IPS-11a (cell line): Measurements from ENCODE around the gene CFAP77.

Experiments used
- H3K4me3 ChIP-seq: one replicate; pipeline ENCODE4 v1.5.1; 2013; ENCODE audit warnings: low read depth, low read length, control low read depth

CFAP77 gene

DNA sequence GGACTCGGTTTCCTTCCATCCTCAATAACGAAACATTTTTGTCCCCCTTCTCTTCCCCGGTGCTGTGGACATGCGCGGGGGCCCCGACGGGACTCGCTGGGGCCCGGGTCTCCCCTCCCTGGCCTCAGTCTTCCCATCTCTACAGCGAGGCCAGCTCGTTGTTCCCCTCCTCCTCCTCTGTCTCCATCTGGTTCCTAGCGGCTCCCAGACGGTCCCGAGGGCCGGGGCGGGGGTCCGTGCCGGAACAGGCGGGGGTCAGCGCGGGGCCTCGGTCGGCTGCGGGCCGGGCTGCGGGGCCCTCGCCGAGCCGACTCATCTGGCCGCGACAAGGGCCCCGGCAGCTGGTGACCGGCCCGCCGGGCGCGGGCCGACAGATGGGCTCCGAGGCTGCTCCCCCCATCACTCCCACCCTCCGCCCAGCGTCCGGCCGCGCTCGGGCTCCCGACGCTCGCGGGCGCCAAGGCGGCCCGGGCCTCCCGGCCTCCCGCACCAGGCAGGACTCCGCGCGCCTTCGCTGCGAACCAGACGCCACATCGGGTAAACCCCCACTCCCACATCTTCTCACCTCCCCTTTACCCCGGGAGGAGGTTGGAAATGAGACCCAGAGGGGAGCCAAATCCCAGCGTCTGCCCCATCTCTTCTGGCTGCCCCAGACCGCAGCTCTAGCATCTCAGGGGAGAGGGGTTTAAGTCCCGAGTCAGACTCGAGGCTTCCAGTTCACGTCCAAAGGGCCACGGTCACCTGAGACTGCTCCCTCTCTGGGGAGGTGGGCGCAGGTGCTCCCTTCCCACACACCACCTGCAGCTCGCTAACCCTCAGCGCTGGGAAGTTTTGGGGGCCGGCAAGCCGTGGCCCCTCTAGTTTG, 180.5 kb downstream of the CFAP77 start:
- H3K4me3 ChIP-seq: peak overlapping the region; percentile 13

DNA sequence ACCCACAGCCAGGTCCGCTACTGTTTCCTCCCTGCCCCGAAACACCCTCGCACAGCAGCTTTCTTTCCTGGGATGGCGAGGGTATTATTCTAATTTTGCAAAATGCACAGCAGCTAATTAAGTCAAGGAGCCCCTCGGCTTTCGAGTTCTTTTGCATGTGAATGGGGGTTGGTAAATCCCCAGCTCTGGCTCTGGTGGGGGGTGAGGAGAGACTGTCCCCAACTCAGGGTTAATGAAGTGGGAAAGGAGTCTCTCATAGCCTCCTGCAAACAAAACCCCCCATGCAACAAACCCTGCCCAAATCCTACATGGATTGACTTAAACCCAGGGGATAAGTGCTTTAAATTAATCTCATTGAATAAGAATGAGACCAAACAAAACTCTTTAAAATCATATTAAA, 181.2 kb downstream of the CFAP77 start:
- H3K4me3 ChIP-seq: peak overlapping the region; percentile 13

DNA sequence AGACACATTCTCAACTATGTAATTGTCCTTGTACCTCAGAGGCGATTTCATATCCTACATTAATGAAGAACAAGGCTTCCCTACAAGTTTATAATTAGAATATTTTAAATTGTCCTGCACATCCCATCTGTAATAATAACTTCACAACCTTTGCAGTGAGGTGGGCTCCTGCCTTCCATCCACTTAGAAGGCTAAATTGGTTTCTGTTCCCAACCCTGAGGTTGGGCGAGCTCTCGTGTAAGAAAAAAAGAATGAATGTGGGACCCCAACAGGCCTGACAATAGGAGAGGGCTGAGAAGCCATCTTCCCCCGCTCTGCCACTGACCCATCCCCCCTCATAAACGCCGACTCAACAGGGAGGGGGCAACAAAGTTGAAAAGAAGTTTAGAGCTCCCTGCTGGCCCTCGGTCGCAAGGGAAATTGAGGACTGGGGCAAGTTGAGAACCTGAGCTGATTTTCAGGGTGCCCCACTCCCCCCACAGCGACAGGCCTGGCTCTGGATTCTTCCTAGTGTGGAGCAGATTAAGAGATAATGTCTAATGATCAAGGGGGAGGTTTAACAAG, 181.8 kb downstream of the CFAP77 start:
- H3K4me3 ChIP-seq: no peak overlapping the region

DNA sequence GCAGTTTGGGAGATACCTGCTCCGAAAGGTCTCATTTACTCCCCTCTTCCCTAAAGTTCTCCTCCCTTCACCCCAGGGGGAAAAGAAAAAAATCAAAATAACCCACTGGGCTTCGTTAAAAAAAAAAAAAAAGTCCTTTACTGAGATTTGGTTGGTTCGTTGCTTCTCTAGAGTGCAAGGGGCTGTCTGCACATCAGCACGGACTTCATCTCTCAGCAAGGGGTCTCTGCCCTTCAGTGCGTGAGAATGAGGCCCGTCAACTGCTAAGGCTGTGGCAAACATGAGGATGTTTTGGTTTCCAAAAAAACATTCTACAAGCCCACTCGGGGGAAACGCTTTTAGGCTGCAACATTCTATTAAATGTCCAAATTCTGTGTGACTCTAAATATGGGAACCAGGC, 182.4 kb downstream of the CFAP77 start:
- H3K4me3 ChIP-seq: no peak overlapping the region

DNA sequence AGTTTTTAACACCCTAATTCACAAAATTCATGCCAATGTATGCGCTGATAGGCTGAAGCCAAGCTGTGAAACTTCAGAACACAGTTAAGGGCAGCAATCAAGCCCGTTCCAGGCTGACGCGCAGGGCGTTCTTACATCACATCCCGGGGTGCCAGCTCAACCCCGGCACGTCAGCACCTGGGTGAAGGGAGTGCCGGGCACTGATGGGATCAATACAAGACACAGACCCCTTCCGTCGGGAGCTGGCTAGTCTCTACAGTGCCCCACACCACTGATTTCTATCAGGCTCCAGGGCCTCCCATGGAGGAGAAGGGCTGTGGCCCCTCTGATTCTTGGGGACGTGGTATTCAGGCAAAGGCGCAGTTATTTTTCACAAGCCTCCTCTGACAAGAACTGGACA, 184.4 kb downstream of the CFAP77 start:
- H3K4me3 ChIP-seq: no peak overlapping the region

DNA sequence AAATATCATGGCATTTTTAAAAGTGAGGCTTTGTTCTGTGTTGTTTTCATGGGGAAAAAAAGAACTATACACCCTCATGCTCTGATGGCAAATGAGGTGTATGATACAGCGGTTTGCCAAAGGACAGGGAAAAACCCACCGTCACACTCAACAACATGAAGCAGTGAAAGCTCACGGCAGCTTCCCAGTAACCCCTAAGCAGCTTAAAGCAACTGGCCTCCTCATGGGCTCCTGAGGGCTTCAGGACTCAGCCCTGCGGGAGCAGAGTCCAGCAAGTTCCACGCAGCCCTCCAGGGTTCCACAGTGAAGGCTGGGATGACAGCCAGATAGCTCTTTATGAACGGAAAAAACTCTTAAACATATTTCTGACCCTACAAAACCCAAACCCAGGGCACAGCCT, 185.3 kb downstream of the CFAP77 start:
- H3K4me3 ChIP-seq: no peak overlapping the region

DNA sequence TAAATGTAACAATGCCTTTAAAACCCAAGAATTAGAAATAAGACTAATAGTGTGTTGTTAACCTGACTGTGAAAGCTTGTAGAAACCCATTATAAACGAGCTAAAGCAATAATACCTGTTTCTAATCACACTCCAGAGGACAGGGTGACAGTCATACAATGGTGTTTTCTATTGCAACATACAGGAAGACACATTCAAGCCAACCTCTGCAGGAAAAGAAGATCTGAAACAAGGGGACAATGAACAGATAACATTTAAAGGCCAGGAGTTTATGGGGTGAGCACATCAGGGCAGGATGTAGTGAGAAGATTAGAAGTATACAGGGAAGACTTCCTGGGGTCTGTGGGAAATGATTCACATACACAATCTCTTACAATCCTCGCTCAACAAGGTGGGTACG, 186.2 kb downstream of the CFAP77 start:
- H3K4me3 ChIP-seq: no peak overlapping the region

DNA sequence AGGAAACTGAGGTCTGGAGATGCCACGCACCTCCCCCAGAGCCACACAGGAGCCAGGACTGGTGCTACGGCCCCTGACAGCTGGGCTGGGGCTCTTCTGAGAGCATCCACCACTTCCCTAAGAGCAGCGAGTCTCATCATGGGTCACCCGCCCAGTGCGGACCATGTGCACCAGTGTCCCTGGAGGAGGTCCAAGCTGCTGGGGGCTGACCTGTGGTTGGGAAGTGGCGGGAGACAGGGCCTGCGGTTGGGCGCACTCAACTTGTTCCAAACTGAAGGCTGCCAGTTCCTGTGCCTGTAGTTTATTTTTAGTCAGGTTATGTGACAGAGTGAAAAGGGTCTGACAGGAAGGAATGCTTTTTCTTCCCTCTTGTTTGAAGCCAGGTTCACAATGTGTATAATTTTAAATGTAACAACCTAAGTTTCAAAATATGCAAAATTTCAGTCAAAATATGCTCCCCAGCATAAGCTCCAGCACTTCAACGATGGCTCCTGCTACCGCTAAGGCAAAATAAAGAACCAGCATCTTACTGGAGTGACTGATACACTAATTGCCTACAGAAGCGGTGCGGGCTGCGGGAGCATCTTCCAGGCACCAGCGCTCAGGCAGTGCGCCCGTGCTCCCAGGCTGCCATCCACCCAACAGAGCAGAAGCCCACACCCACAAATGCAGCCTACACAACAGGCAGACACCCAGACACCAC, 187.2 kb downstream of the CFAP77 start:
- H3K4me3 ChIP-seq: no peak overlapping the region

DNA sequence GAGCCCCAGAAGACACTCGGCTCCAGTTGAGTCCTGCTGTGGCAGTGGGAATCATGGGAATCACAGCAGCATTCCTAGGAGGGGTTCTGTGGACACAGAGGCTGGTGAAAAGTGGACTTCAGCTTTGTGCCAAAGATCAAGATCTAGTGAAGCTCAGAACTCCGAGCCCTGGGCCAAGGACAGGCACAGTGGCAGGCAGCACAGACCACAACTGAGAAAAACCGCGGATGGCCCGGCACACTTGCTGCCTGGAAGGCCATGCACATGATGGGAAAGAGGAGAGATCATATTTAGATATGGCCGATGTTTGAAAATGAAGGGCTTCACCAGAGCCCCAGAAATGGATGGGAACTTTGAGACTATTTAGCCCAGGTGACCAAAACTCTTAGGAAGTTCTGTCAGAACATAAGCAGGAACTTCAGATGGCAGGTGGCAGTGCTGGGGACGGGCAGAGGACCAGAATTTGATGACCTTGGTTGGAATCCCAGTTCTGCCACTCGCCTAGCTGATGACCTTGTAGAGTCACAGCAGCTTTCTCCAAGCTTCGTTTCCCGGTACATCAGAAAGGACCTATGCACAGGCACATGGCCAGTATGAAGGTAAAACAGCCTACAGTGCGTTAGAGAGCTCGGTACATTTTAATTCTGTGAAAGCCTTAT, 190.4 kb downstream of the CFAP77 start:
- no peak overlapping the region for H3K4me3 ChIP-seq

DNA sequence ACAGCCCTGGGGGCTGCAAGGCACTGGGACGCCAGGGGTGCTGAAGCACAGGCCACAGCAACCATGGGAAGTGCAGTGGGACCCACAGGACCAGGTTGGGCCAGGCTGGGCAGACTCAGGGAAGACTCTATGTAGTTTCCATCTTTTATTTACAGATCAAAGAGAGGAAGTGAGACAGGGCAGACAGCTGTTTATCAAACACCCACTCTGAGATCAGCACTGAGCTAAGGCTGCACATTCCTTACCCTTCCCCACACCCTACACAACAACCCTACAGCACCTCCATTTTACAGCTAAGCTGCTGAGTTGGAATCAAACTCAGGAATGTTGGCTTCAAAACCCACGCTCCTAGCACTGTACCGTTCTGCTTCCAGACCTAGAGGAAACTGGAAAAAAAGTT, 192.2 kb downstream of the CFAP77 start:
- no peak overlapping the region for H3K4me3 ChIP-seq

DNA sequence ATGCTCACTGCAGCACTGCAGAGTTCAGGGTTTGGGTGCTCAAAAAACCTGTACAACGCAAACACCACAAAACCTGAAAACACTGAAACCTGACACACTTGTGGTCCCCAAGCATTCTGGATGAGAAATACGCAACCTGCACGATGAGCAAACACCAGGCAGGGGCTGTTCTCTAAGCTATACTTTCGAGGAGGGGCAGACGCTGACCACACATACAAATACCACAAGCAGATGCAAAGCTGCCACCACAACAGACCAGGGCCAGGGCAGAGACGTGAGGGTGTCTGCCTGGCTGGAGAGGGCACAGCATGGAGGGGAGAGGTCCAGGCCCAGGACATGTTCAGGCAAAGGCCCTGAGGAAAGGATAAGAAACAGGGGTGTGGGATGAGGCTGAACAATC, 195.4 kb downstream of the CFAP77 start:
- no peak overlapping the region for H3K4me3 ChIP-seq

DNA sequence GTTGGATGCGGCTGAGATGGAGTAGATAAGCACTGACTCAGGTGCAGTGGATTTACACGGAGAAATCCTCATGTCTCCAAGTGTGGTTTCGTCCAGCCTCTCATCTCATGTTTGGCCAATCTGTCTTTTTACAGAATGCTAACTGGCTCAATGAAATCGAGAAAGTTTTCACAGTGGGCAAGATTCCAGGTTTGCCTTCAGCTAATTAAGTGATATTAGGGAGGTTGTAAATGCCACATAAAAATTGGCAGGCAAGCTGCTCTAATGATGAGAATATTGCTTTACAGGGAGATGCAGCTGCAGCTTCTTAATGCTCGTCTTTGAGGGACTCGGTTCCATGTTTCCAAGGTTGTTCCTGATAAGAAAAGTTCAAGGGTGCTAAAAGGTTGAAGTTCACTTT, 196.1 kb downstream of the CFAP77 start:
- H3K4me3 ChIP-seq: no peak overlapping the region

DNA sequence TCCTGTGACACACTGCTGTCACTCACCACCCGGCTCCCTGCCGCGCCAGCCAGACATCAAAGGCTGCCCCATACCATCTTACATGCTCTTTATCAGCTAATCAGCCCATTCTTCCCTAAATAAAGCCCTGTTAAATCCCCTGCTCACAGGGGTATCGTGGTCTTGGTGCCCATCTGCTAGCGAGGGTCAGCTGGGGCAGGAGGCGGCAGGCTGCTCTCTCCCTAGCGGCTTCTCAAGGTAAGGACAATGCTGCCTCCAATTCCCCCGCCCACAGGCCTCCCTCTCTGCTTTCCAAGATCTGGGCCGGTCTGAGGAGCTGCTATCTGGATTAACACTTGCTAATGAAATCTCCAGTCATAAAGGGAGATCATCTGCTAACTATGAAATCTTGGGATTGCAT, 199.2 kb downstream of the CFAP77 start:
- no peak overlapping the region for H3K4me3 ChIP-seq

DNA sequence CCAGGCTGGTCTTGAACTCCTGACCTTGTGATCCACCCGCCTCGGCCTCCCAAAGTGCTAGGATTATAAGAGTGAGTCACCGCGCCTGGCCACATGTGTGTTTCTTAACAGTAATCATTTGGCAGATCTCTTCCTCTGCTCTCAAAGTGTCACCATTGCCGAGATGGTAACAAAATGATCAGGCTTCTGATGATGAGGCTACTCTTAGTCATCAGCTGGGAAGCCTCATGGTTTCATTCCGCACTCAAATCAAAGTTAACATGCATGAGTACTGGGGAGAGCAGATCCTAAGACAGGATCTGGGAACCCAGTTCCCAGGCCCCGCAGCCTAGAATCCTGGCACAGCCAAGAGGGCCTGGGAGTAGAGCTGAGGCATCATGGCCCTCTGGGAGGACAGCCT, 199.8 kb downstream of the CFAP77 start:
- no peak overlapping the region for H3K4me3 ChIP-seq

DNA sequence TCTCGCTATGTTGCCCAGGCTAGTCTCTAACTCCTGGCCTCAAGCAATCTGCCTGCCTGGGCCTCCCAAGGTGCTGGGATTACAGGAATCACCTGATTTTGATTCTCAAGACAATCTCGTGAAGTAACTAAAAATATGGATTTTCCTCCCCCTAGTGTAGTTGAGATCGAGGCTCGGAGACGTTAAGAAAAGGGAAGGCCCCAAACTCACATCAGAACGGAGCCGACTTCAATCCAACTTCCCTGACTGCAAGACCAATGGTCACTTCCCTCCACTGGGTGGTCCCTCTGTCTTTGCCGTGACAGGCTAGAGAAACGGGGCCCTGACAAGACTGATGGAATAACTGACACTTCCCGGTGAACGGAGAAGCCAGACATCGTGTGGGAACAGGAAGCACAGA, 200.7 kb downstream of the CFAP77 start:
- no peak overlapping the region for H3K4me3 ChIP-seq

DNA sequence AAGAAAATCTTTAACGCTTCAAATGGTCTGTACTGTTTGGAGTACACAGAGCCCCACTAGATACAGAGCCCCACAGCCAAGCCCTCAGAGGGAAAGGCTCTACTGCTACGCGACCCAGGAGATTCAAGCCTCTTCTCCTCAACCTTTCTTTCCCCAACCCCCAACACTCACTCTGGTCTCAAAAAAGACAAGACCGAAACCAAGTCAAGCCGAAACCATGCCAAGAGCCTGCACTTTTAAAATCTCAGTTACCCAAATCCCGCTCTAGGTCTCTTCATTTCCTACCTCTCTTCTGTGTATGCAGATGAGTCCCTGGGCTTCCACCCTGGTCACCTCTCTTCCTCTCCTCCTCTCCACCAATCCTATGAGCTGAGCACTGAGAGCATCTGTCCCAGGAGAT, 204.3 kb downstream of the CFAP77 start:
- H3K4me3 ChIP-seq: no peak overlapping the region

DNA sequence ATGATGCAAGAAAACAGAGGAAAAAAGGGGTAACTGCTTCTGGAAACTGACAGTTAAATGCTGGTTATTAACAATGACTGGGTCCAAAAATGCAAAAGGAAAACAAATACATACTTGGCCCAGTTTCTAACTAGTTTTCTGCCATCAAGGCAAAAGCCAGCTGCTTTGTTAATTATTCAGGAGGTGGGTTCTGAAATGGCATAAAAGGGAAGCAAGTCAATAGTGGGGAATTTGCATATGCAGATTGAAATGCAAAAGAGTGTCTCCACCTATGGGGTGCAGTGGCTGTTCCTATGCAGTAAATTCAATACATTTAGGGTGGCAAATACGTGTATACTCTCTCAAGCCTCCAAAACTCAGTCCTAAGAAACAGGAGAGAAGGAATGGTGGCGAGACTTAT, 205.8 kb downstream of the CFAP77 start:
- H3K4me3 ChIP-seq: no peak overlapping the region

DNA sequence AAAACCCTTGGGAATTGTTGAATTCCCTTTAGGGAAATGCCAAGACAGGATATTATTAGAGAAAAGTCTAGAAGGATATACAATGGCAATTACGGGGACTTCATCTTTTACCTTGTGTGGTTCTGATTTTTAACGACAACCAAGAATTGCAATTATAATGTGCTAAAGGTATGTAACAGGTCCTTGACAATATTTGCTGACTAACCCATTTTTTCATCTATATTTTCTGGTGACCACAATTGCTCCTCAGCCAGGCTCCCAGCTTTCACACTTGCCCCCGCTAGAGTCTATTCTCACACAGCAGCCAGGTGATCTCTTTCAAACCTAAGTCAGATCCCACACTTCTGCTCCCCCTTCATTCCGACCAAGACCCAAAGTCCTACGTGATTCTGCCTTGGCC, 206.7 kb downstream of the CFAP77 start:
- H3K4me3 ChIP-seq: no peak overlapping the region

DNA sequence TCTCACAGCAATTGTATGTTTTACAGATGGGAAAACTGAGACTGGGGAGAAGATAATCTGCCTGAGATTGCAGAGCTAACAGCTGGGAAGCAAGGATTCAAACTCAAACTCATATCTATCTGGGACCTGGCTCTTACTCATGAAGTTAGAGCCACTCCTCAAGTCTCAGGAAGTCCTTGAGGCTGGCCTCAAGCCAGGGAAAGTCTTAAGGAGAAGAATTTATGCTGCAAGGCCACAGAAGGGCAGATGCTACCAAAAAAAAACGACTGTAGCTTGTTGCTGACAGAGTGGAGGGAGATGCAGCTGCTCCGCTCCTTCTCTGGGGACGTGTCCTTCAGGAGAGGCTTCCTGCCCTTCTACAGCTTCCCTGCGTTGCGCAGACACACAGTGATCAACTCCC, 212.1 kb downstream of the CFAP77 start:
- H3K4me3 ChIP-seq: no peak overlapping the region
